Activated naive CD4-positive, alpha-beta T cell treated with anti-CD3 and anti-CD28 coated beads for 36 hours (primary cell): ENCODE results near the gene SHCBP1. TPM values are rescaled to one million over a fixed set of nuclear protein-coding genes. Genes with fewer than 3 reads are reported as not detected.
"Not testable (repeated sequence)": the region's sequence is repeated elsewhere in the genome, so short reads cannot be mapped to it uniquely, and the experiment has no call there.

Experiments used
- CTCF ChIA-PET: fragments of 350-600 bp; sonication (Branson Sonifier 250); formaldehyde crosslinking; loops from one replicate; lab custom pipeline; 2021; ENCODE audit warnings: antibody characterized with exemption; lab: Charles Lee
- DNase-seq: peaks from one replicate; pipeline ENCODE4 v3.0.0-alpha.2; 2020
- H3K27ac Mint-ChIP-seq: one replicate; pipeline ENCODE4 v1.8.0; 2021; ENCODE audit warnings: mild to moderate bottlenecking, mixed read lengths
- H3K27me3 Mint-ChIP-seq: one replicate; pipeline ENCODE4 v1.8.0; 2021; ENCODE audit warnings: low read depth, mixed read lengths
- H3K36me3 Mint-ChIP-seq: one replicate; pipeline ENCODE4 v1.8.0; 2021; ENCODE audit warnings: low read depth, mixed read lengths
- H3K4me1 Mint-ChIP-seq: one replicate; pipeline ENCODE4 v1.8.0; 2021; ENCODE audit warnings: low read depth, mixed read lengths
- H3K4me3 Mint-ChIP-seq: one replicate; pipeline ENCODE4 v1.8.0; 2021; ENCODE audit warnings: mild to moderate bottlenecking, moderate library complexity, mixed read lengths
- H3K9me3 Mint-ChIP-seq: one replicate; pipeline ENCODE4 v1.8.0; 2021; ENCODE audit warnings: mixed read lengths
- intact Hi-C: fragments of 100-400 bp; cut with micrococcal nuclease; formaldehyde crosslinking; loops from one replicate; pipeline ENCODE4 v1.15.1; 2023
- total RNA-seq, 2 experiments: library from RNA; stranded (reverse); gene quantifications; one replicate each; pipeline ENCODE4 v1.2.3, GENCODE V29; 2021

Gene SHCBP1
- total RNA-seq, 2 experiments from 2014 or later, result 41.8 to 45.0 TPM

DNA sequence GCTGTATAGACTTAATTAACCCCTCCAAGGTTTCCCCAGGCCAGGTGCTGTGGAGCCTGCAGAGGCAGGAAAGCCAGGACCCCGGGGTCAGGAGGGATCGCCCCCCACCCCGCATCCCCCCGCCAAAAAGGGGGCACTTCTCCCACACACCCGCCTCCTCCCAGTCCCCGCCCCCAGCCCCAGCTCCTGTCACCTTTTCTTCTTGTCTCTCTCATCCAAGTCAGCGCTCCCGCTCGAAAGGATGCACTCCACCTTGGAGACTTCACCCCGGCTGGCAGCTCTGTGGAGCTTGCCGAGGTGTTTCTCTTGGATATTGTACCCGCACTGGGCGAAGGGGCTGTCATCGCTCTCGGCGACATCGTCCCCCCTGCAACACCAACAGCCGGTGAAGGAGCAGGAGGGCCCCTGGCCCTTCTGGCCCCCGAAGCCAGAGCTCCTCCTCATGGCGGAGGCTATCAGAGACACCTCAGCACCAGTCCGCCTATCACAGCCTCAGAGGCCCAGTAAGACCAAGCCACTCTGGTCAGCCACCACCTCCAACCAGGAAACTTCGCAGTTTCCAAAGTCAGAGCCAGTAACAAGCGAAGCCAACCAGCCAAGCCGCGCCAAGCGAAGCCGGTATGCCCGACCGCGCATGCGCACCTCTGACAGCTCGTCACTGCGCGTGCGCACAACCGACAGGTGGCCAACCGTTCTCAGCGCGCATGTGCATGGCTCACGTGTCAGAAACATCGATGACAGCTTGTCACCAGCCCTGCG, 52.5 kb downstream of the SHCBP1 start:
- intact Hi-C loops, result no loop called here
- Mint-ChIP-seq H3K27ac (no peak overlapping the region), H3K9me3 (no peaks in the 10 kb centered on the region), H3K4me3 (no peak overlapping the region), H3K4me1 (no peaks in the 10 kb centered on the region), H3K27me3 (no peaks in the 10 kb centered on the region), H3K36me3 (no peaks in the 10 kb centered on the region)
- CTCF ChIA-PET, result no interaction called here
- no peak for DNase-seq

DNA sequence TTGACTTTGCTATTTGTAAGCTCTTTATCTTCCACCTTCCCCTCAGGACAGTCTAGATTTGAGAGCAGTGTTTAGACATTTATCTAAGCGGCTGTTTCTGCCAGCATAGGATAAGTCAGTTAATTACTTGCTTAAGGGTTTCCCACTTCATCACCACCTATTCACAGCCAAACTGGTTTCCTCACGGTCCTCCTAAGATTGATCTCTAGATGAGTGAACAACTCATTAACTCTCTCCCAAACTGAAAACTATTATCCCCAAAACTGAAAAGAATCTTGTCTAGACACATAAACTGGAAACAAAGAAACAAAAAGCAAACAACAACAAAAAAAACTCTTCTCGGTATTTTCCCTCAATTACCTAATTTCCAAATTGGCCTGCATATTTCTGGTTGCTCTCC, 58.2 kb downstream of the SHCBP1 start:
- no peaks in the 10 kb centered on the region for H3K36me3 Mint-ChIP-seq
- H3K4me1 Mint-ChIP-seq, result no peaks in the 10 kb centered on the region
- CTCF ChIA-PET, result interaction anchor here (1.1 to 1.7 kb wide), 3 partner anchors 31 to 59 kb away, joined by 3 to 8 read pairs (median 3); partner anchors contain the start of gene SHCBP1

DNA sequence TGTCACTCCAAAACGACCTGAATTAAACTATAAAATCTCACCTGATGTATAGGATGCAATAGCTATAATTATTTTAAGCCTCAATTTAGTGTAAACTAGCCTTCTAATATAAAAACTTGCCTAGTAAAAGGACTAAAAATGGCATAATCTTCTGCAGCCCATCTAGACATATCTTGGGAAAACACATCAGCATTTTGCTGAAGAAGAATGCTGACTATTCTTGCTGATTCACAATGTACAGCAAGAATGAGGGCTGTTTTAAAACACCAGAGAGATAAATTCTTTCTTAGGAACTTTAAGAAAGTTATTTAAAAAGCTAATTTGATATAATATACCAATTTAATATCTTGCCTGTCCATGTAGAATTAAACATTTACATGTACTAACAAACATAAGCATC, 63.2 kb downstream of the SHCBP1 start:
- Mint-ChIP-seq H3K27ac (no peak overlapping the region), H3K27me3 (peaks cover 16% of the 10 kb centered on the region), H3K9me3 (no peaks in the 10 kb centered on the region), H3K4me3 (no peak overlapping the region), H3K4me1 (no peaks in the 10 kb centered on the region), H3K36me3 (no peaks in the 10 kb centered on the region)
- CTCF ChIA-PET, result no interaction called here
- DNase-seq, result no peak
- intact Hi-C loops, result loop anchor here (10.0 kb wide), 2 partner anchors 47 to 1607 kb away; no protein-coding TSS in a partner anchor

More for the DNA sequence above, 58.2 kb downstream of the SHCBP1 start:
- DNase-seq, result no peak
- Mint-ChIP-seq H3K27ac (no peak overlapping the region), H3K9me3 (no peaks in the 10 kb centered on the region), H3K27me3 (no peaks in the 10 kb centered on the region), H3K4me3 (no peak overlapping the region)
- intact Hi-C loops, result no loop called here

DNA sequence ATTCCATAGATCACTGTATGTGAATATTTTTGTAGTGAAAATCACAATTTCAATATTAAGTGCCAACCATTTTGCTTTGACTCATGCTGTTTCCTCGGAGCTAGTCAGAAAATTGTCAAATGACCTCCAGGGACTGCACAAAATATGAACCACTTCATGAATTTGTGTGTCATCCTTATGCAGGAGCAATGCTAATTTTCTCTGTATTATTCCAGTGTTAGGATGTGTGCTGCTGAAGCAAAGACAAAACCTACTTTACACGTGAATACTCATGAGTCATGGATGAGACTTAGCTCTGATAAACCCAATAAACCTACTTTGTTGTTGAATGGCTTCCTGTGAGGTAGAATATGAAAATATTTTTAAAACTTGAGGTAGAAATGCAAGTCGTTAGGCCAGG, 65.2 kb downstream of the SHCBP1 start:
- intact Hi-C loops, result loop anchor here (2.0 to 10.0 kb wide), 3 partner anchors 49 to 1609 kb away; no protein-coding TSS in a partner anchor
- CTCF ChIA-PET, result interaction anchor here (0.7 kb wide), 1 partner anchor 12 kb away, joined by 3 read pairs; no protein-coding TSS in a partner anchor
- Mint-ChIP-seq H3K9me3 (no peaks in the 10 kb centered on the region), H3K4me3 (no peak overlapping the region), H3K4me1 (no peaks in the 10 kb centered on the region), H3K27ac (no peak overlapping the region), H3K36me3 (no peaks in the 10 kb centered on the region), H3K27me3 (peaks cover 16% of the 10 kb centered on the region)
- DNase-seq, result no peak

DNA sequence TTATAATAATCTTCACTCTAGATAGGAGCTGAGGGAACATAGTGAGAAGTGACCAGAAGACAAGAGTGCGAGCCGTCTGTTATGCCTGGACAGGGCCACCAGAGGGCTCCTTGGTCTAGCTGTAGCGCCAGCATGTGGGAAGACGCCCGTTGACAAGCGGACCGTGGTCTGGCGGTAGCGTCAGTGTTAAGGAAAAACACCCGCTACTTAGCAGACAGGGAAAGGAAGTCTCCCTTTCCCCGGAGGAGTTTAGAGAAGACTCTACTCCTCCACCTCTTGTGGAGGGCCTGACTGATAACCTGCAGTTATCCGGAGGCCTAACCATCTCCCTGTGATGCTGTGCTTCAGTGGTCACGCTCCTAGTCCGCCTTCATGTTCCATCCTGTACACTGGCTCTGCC, 66.7 kb downstream of the SHCBP1 start:
- H3K4me3 Mint-ChIP-seq, H3K9me3 Mint-ChIP-seq: not testable (repeated sequence)

DNA sequence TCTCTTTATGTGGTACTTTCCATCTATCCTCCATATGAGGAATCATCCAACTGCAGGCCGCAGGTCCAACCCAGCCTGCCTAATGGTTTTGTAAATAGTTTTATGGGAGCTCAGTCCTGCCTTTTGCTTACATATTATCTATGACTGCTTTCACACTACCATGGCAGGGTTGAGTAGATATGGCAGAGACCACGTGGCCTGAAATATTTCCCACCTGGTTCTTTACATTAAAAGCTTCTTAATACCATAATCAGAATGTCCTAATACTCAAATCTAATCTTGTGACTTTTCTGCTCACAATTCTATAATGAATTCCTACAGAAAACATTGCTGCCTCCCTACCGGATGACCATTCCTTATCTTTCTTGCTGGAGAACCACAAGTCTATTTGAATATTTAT, 71.7 kb downstream of the SHCBP1 start:
- H3K9me3 Mint-ChIP-seq, result no peaks in the 10 kb centered on the region
- H3K4me1 Mint-ChIP-seq, result no peaks in the 10 kb centered on the region
- no peak for DNase-seq
- no peak overlapping the region for H3K27ac Mint-ChIP-seq
- intact Hi-C loops, result no loop called here
- H3K36me3 Mint-ChIP-seq, result no peaks in the 10 kb centered on the region
- H3K4me3 Mint-ChIP-seq, result no peak overlapping the region
- CTCF ChIA-PET, result interaction anchor here (0.6 kb wide), 1 partner anchor 64 kb away, joined by 3 read pairs; no protein-coding TSS in a partner anchor
- H3K27me3 Mint-ChIP-seq, result peaks cover 3% of the 10 kb centered on the region

More for the DNA sequence above, 66.7 kb downstream of the SHCBP1 start:
- intact Hi-C loops, result loop anchor here (1.0 to 10.0 kb wide), 5 partner anchors 50 to 1610 kb away; no protein-coding TSS in a partner anchor
- not testable (repeated sequence) for H3K27ac Mint-ChIP-seq, H3K4me1 Mint-ChIP-seq, H3K36me3 Mint-ChIP-seq
- H3K27me3 Mint-ChIP-seq, result peaks cover 16% of the 10 kb centered on the region
- peak; percentile 71 for DNase-seq
- CTCF ChIA-PET, result interaction anchor here (0.7 to 1.6 kb wide), 13 partner anchors 15 to 372 kb away, joined by 3 to 15 read pairs (median 3); no protein-coding TSS in a partner anchor

Other genes starting within 250 kb of the SHCBP1 start
- gene VPS35, start 67.8 kb upstream of the SHCBP1 start, total RNA-seq, result 10 to 100 TPM; 83.2 to 93.0 TPM
- gene ORC6, start 68.3 kb upstream of the SHCBP1 start, total RNA-seq, result 10 to 100 TPM; 57.7 to 61.9 TPM
- gene MYLK3, start 127.0 kb upstream of the SHCBP1 start, total RNA-seq, result under 1 TPM; 0.05 to 0.17 TPM
- 10 to 100 TPM; 13.4 to 13.5 TPM for gene C16orf87, start 209.8 kb upstream of the SHCBP1 start, total RNA-seq